Neural cell (in vitro differentiated cells): ENCODE data around the gene GRM5. TPM values are rescaled to one million over a fixed set of nuclear protein-coding genes. Genes with fewer than 3 reads are reported as not detected.

Source experiments
- H2AFZ ChIP-seq: fragments of 200-600, 300-800 bp; sonication (generic), shearing (Covaris generic); 2 replicates; pipeline ENCODE4 v1.6.0; 2014; ENCODE audit warnings: low read depth, mild to moderate bottlenecking, antibody characterized with exemption, low read length, moderate library complexity
- H3F3A ChIP-seq: fragments of 200-600 bp; shearing (Covaris generic); 2 replicates; pipeline ENCODE4 v1.6.1; 2016; ENCODE audit warnings: mild to moderate bottlenecking, moderate library complexity, mixed read lengths, antibody characterized with exemption, low read length; ENCODE audit not compliant: insufficient read depth, poor library complexity, severe bottlenecking
- H3K27ac ChIP-seq: fragments of 200-600, 300-800 bp; sonication (generic), shearing (Covaris generic); 2 replicates; pipeline ENCODE4 v1.5.1; 2014; ENCODE audit warnings: mild to moderate bottlenecking, low read length, moderate library complexity
- H3K27me3 ChIP-seq: fragments of 300-800, 200-600 bp; sonication (generic), shearing (Covaris generic); 2 replicates; pipeline ENCODE4 v1.6.0; 2014; ENCODE audit warnings: mild to moderate bottlenecking, low read depth, low read length, moderate library complexity; ENCODE audit not compliant: insufficient read depth
- H3K36me3 ChIP-seq: fragments of 300-800, 200-600 bp; sonication (generic), shearing (Covaris generic); 2 replicates; pipeline ENCODE4 v1.5.1; 2014; ENCODE audit warnings: mild to moderate bottlenecking, antibody characterized with exemption, low read length, moderate library complexity; ENCODE audit not compliant: insufficient read depth
- H3K4me2 ChIP-seq: fragments of 300-800, 200-600 bp; sonication (generic), shearing (Covaris generic); 2 replicates; pipeline ENCODE4 v1.6.0; 2014; ENCODE audit warnings: mild to moderate bottlenecking, low read length
- H3K4me3 ChIP-seq: fragments of 300-800, 200-600 bp; sonication (generic), shearing (Covaris generic); 2 replicates; pipeline ENCODE4 v1.5.1; 2014; ENCODE audit warnings: mild to moderate bottlenecking, low read length, moderate library complexity
- H3K79me2 ChIP-seq: fragments of 200-600 bp; shearing (Covaris generic); replicated peaks from 2 replicates; pipeline ENCODE4 v1.6.0; 2014; ENCODE audit warnings: mild to moderate bottlenecking, low read length, moderate library complexity; ENCODE audit not compliant: insufficient read depth
- H3K9ac ChIP-seq: fragments of 300-800, 200-600 bp; sonication (generic), shearing (Covaris generic); 2 replicates; pipeline ENCODE4 v1.6.1; 2016; ENCODE audit warnings: mild to moderate bottlenecking, low read length, mixed read lengths
- H3K9me2 ChIP-seq: fragments of 200-600 bp; shearing (Covaris generic); 2 replicates; pipeline ENCODE4 v1.6.1; 2016; ENCODE audit warnings: mild to moderate bottlenecking, low read length, mixed read lengths; ENCODE audit not compliant: insufficient read depth
- H3K9me3 ChIP-seq: fragments of 200-600, 300-800 bp; sonication (generic), shearing (Covaris generic); 2 replicates; pipeline ENCODE4 v1.6.1; 2016; ENCODE audit warnings: mild to moderate bottlenecking, mixed run types, low read length, moderate library complexity, mixed read lengths
- H4K20me1 ChIP-seq: fragments of 200-600 bp; shearing (Covaris generic); 2 replicates; pipeline ENCODE4 v1.6.1; 2016; ENCODE audit warnings: mild to moderate bottlenecking, mixed run types; ENCODE audit not compliant: insufficient read depth
- CTCF ChIP-seq: fragments of 450-650 bp; IDR thresholded peaks from 2 replicates; pipeline ENCODE4 v1.5.1; 2014; ENCODE audit warnings: antibody characterized with exemption, mild to moderate bottlenecking, moderate library complexity; ENCODE audit not compliant: poor library complexity, severe bottlenecking
- EP300 ChIP-seq: fragments of 450-650 bp; conservative IDR thresholded peaks from 2 replicates; pipeline ENCODE4 v1.6.1; 2014; ENCODE audit warnings: antibody characterized with exemption, mild to moderate bottlenecking, moderate library complexity; ENCODE audit not compliant: poor library complexity, severe bottlenecking
- EZH2 ChIP-seq: fragments of 200-600, 300-800 bp; shearing (Covaris generic), sonication (generic); IDR thresholded peaks from 2 replicates; pipeline ENCODE4 v1.6.1; 2014; ENCODE audit warnings: antibody characterized with exemption, low read length, borderline replicate concordance, mild to moderate bottlenecking; ENCODE audit not compliant: insufficient read depth, poor library complexity, severe bottlenecking
- MXI1 ChIP-seq: fragments of 450-650 bp; conservative IDR thresholded peaks from 2 replicates; pipeline ENCODE4 v1.6.1; 2014; ENCODE audit warnings: antibody characterized with exemption, mild to moderate bottlenecking; ENCODE audit not compliant: poor library complexity, severe bottlenecking
- POLR2AphosphoS5 ChIP-seq: IDR thresholded peaks from 2 replicates; pipeline ENCODE4 v1.6.1; 2012
- RAD21 ChIP-seq: fragments of 450-650 bp; conservative IDR thresholded peaks from 2 replicates; pipeline ENCODE4 v1.6.1; 2014; ENCODE audit warnings: antibody characterized with exemption, mild to moderate bottlenecking, moderate library complexity
- SMC3 ChIP-seq: fragments of 450-650 bp; conservative IDR thresholded peaks from 2 replicates; pipeline ENCODE4 v1.6.1; 2014; ENCODE audit warnings: antibody characterized with exemption, mild to moderate bottlenecking, moderate library complexity; ENCODE audit not compliant: poor library complexity
- TAF1 ChIP-seq: IDR thresholded peaks from 2 replicates; pipeline ENCODE4 v1.6.1; 2012; ENCODE audit warnings: low read depth
- polyA plus RNA-seq: library from polyadenylated mRNA; depleted of rRNA; stranded (reverse); fragments of >200 nt; gene quantifications from 2 replicates; pipeline ENCODE4 v1.2.3, GENCODE V29; 2014
- TF ChIP-seq, protein P1 (sequence below): IDR thresholded peaks from 2 replicates; pipeline ENCODE4 v1.6.1; 2012; ENCODE audit warnings: borderline replicate concordance

GRM5 gene
- polyA plus RNA-seq, 1 donor from 2014 or later, result 11.8 TPM

DNA sequence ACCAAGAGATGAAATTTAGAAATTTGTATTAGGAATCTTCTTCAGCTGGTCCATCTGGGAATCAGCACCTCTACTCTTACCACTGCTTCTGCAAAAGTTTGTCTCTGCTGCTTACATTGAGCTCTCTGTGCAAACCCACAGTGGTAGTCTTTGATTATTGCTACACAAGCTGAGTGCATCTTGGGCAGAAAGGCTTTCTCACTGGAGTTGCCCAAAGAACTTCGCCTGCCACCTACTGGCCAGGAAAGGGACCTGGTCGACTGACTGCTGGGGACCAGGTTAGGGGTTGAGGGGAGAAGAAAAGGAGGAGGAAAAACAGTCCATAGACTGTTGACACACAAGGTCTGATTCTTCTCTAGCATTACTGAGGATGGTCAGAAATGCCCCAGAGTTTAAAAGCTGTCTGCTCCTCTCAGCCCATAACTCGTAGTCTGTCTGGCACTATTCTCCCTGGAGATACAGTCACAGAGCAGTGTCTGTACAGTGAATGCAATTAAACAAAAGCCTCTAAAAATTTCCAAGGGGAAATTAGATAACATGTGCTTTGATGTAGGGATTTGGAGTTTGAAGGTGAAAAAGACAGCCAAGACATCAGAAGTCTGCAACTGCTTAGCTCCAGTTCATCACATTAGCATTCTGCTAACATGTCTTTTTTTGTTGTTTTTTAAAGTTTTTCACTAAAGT is 513.3 kb downstream of the GRM5 start:
- no peaks in the 10 kb centered on the region for H3K9me2 ChIP-seq

DNA sequence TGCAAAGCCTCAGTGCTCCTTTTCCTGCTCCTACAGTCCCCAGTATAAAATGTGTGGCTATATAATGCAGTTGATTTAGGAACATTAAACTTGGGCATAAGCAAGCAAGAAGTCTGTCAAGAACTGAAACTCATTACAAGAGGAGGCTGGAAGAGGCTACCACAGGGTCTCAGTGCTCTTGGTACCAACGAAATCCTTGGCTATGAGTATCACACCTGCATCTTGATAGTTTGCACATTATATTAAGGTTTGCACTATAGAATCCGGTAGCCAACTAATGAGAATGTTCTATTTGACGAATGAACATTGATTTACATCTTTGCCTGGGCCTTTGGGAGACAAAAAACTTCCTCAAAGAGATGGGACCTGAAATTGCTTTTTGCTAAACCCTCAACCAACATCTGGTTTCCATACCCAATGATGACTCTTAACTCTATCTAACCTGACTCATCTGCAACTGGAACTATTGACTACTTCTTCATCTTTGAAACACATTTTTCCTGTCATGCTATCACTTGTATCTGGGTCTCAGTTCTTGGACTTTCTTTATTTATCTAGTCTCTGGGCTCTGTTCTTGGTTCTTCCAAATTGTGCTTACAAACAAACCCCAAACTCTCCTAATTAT is 521.0 kb downstream of the GRM5 start:
- H3K9ac ChIP-seq, result no peak overlapping the region
- no peaks in the 10 kb centered on the region for H3K9me2 ChIP-seq
- H3K27me3 ChIP-seq, result no peaks in the 10 kb centered on the region
- no peak overlapping the region for H3K4me3 ChIP-seq
- H3K79me2 ChIP-seq, result no peaks in the 10 kb centered on the region
- no peaks in the 10 kb centered on the region for H4K20me1 ChIP-seq
- no peak overlapping the region for H2AFZ ChIP-seq
- H3K36me3 ChIP-seq, result no peaks in the 10 kb centered on the region
- TF ChIP-seq CTCF (peak; percentile 12), POLR2AphosphoS5 (no peak), SMC3 (peak; percentile 9)
- H3F3A ChIP-seq, result no peaks in the 10 kb centered on the region
- no peak overlapping the region for H3K4me2 ChIP-seq
- no peak overlapping the region for H3K27ac ChIP-seq
- H3K9me3 ChIP-seq, result no peaks in the 10 kb centered on the region

More for the DNA sequence above, 513.3 kb downstream of the GRM5 start:
- H4K20me1 ChIP-seq, result no peaks in the 10 kb centered on the region
- no peak overlapping the region for H3K9ac ChIP-seq
- H3K36me3 ChIP-seq, result no peaks in the 10 kb centered on the region
- no peak overlapping the region for H3K27ac ChIP-seq
- no peak overlapping the region for H3K4me3 ChIP-seq
- TF ChIP-seq EZH2 (no peak), SMC3 (no peak), MXI1 (no peak), CTCF (no peak), POLR2AphosphoS5 (no peak), EP300 (no peak), RAD21 (no peak), TAF1 (no peak)
- TF ChIP-seq, protein P1, sequence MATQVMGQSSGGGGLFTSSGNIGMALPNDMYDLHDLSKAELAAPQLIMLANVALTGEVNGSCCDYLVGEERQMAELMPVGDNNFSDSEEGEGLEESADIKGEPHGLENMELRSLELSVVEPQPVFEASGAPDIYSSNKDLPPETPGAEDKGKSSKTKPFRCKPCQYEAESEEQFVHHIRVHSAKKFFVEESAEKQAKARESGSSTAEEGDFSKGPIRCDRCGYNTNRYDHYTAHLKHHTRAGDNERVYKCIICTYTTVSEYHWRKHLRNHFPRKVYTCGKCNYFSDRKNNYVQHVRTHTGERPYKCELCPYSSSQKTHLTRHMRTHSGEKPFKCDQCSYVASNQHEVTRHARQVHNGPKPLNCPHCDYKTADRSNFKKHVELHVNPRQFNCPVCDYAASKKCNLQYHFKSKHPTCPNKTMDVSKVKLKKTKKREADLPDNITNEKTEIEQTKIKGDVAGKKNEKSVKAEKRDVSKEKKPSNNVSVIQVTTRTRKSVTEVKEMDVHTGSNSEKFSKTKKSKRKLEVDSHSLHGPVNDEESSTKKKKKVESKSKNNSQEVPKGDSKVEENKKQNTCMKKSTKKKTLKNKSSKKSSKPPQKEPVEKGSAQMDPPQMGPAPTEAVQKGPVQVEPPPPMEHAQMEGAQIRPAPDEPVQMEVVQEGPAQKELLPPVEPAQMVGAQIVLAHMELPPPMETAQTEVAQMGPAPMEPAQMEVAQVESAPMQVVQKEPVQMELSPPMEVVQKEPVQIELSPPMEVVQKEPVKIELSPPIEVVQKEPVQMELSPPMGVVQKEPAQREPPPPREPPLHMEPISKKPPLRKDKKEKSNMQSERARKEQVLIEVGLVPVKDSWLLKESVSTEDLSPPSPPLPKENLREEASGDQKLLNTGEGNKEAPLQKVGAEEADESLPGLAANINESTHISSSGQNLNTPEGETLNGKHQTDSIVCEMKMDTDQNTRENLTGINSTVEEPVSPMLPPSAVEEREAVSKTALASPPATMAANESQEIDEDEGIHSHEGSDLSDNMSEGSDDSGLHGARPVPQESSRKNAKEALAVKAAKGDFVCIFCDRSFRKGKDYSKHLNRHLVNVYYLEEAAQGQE, result no peak
- H2AFZ ChIP-seq, result no peak overlapping the region
- H3K4me2 ChIP-seq, result no peak overlapping the region
- no peaks in the 10 kb centered on the region for H3K9me3 ChIP-seq
- H3K79me2 ChIP-seq, result no peaks in the 10 kb centered on the region
- no peaks in the 10 kb centered on the region for H3F3A ChIP-seq
- no peaks in the 10 kb centered on the region for H3K27me3 ChIP-seq
